Coronary artery (tissue), 2 donors: ENCODE results near the gene CENPN.
A peak's percentile ranks its signal among the peaks of the same experiment; 100 is the strongest.

Experiments
- DNase-seq: peaks from one replicate; pipeline ENCODE4 v3.0.0-alpha.2; 2017; ENCODE audit warnings: low spot score
- H3K27ac ChIP-seq, 2 donors: fragments of 200-600 bp; sonication (generic); one replicate each; pipeline ENCODE4 v1.5.1; 2016 to 2019
- H3K4me3 ChIP-seq: fragments of 200-600 bp; sonication (generic); 2 replicates; pipeline ENCODE4 v1.5.1; 2016; ENCODE audit warnings: mild to moderate bottlenecking, moderate library complexity
- CTCF ChIP-seq: fragments of 200-600 bp; sonication (generic); IDR thresholded peaks from one replicate; pipeline ENCODE4 v1.5.1; 2019; ENCODE audit warnings: antibody characterized with exemption

The CENPN gene

GRCh38 chr16:81006813-81007695 is at the start of gene CENPN, which contains the start of gene CMC2:
Gene CENPN (plus strand): TSS chr16:81007214. CDS start chr16:81011940, 4,726 bp downstream.
Gene CMC2 (minus strand): TSS chr16:81006885. CDS start chr16:80997394, 9,491 bp downstream.
- DNase-seq: peak; percentile 100
- peak within 1 kb of the TSS; percentile 93 for H3K4me3 ChIP-seq
- H3K27ac ChIP-seq: peak within 1 kb of the TSS; percentile 95 to 99
- no peak for TF ChIP-seq CTCF

- H3K27ac ChIP-seq: no peak overlapping the region
- no peak for DNase-seq
- no peak for TF ChIP-seq CTCF
- H3K4me3 ChIP-seq: no peak overlapping the region
Observed at GRCh38 chr16:80958284-80958683, 48.7 kb upstream of the CENPN start.

- Histone ChIP-seq H3K4me3 (no peak overlapping the region), H3K27ac (no peak overlapping the region)
- no peak for DNase-seq
- no peak for TF ChIP-seq CTCF
Observed at GRCh38 chr16:80962879-80963278, 44.1 kb upstream of the CENPN start.

- no peak overlapping the region for H3K4me3 ChIP-seq
- no peak overlapping the region for H3K27ac ChIP-seq
- no peak for DNase-seq
- TF ChIP-seq CTCF: no peak
Observed at GRCh38 chr16:80964351-80964750, 42.7 kb upstream of the CENPN start.

GRCh38 chr16:80966617-80967016 is 40.4 kb upstream of the CENPN start:
- H3K4me3 ChIP-seq: no peak overlapping the region
- DNase-seq: no peak
- TF ChIP-seq CTCF: no peak

GRCh38 chr16:80968386-80969113 is 38.5 kb upstream of the CENPN start:
- H3K4me3 ChIP-seq: no peak overlapping the region
- H3K27ac ChIP-seq: no peak overlapping the region
- TF ChIP-seq CTCF: no peak
- no peak for DNase-seq

More at GRCh38 chr16:80966617-80967016, 40.4 kb upstream of the CENPN start:
- no peak overlapping the region for H3K27ac ChIP-seq
